A673 (cell line): ENCODE measurements around the gene IFT122.

ENCODE experiments used
- CTCF ChIP-seq: fragments of 300-800, 200-600 bp; sonication (generic); conservative IDR thresholded peaks from 2 replicates; pipeline ENCODE4 v1.5.1; 2017; ENCODE audit warnings: low read depth, mild to moderate bottlenecking, antibody characterized with exemption, low read length, moderate library complexity, mixed read lengths
- EZH2 ChIP-seq: fragments of 200-600 bp; sonication (generic); IDR thresholded peaks from 2 replicates; pipeline ENCODE4 v1.6.1; 2017; ENCODE audit warnings: borderline replicate concordance, low read depth, mild to moderate bottlenecking, mixed read lengths, antibody characterized with exemption, low read length; ENCODE audit not compliant: poor library complexity, severe bottlenecking

- TF ChIP-seq CTCF (no peak), EZH2 (no peak)
Observed at GRCh38 chr3:129569856-129570255, 129.8 kb downstream of the IFT122 start.
